ENCODE data around the gene CLEC2L. TPM values are rescaled to one million over a fixed set of nuclear protein-coding genes. Genes with fewer than 3 reads are reported as not detected.

Gene CLEC2L
- total RNA-seq, 2 donors from 2014 or later = not detected

GRCh38 chr7:139538881-139539635 is 15.6 kb downstream of the CLEC2L start:
- no peaks in the 10 kb centered on the region for H3K9me3 ChIP-seq
- no peaks in the 10 kb centered on the region for H3K36me3 ChIP-seq
- H3K27ac ChIP-seq = no peak overlapping the region
- H3K4me3 ChIP-seq = no peak overlapping the region
- H3K27me3 ChIP-seq = no peaks in the 10 kb centered on the region
- H3K4me1 ChIP-seq = no peaks in the 10 kb centered on the region
- no peak for DNase-seq (ENCODE audit: low spot score)
- TF ChIP-seq CTCF (IDR thresholded peaks at IDR 0.05) = no peak

- TF ChIP-seq CTCF (IDR thresholded peaks at IDR 0.05) = no peak
- Histone ChIP-seq H3K4me1 (no peaks in the 10 kb centered on the region), H3K36me3 (no peaks in the 10 kb centered on the region), H3K9me3 (no peaks in the 10 kb centered on the region), H3K27ac (no peak overlapping the region), H3K4me3 (no peak overlapping the region), H3K27me3 (no peaks in the 10 kb centered on the region)
- no peak for DNase-seq (ENCODE audit: low spot score)
Observed at GRCh38 chr7:139540203-139540602, 16.7 kb downstream of the CLEC2L start.

GRCh38 chr7:139541600-139542307 is 18.3 kb downstream of the CLEC2L start:
- no peaks in the 10 kb centered on the region for H3K36me3 ChIP-seq
- TF ChIP-seq CTCF (IDR thresholded peaks at IDR 0.05) = no peak
- H3K27me3 ChIP-seq = no peaks in the 10 kb centered on the region
- H3K4me3 ChIP-seq = no peak overlapping the region
- no peak overlapping the region for H3K27ac ChIP-seq
- H3K4me1 ChIP-seq = no peaks in the 10 kb centered on the region
- H3K9me3 ChIP-seq = no peaks in the 10 kb centered on the region
- no peak for DNase-seq (ENCODE audit: low spot score)

GRCh38 chr7:139542308-139543151 is 19.0 kb downstream of the CLEC2L start:
- H3K27me3 ChIP-seq = no peaks in the 10 kb centered on the region
- no peak overlapping the region for H3K4me3 ChIP-seq
- no peak overlapping the region for H3K27ac ChIP-seq
- no peaks in the 10 kb centered on the region for H3K36me3 ChIP-seq
- TF ChIP-seq CTCF (IDR thresholded peaks at IDR 0.05) = no peak
- H3K9me3 ChIP-seq = no peaks in the 10 kb centered on the region
- no peaks in the 10 kb centered on the region for H3K4me1 ChIP-seq
- DNase-seq (ENCODE audit: low spot score) = no peak

GRCh38 chr7:139543801-139544603 is 20.5 kb downstream of the CLEC2L start:
- no peak for TF ChIP-seq CTCF (IDR thresholded peaks at IDR 0.05)
- Histone ChIP-seq H3K27ac (no peak overlapping the region), H3K4me3 (no peak overlapping the region), H3K9me3 (no peaks in the 10 kb centered on the region), H3K36me3 (no peaks in the 10 kb centered on the region), H3K4me1 (no peaks in the 10 kb centered on the region), H3K27me3 (no peaks in the 10 kb centered on the region)
- DNase-seq (ENCODE audit: low spot score) = no peak

All from right atrium auricular region (tissue), 2 donors.